Measurements from ENCODE around the gene NOL11.
"Not testable (repeated sequence)": the region's sequence is repeated elsewhere in the genome, so short reads cannot be mapped to it uniquely, and the experiment has no call there.

NOL11 gene

DNA sequence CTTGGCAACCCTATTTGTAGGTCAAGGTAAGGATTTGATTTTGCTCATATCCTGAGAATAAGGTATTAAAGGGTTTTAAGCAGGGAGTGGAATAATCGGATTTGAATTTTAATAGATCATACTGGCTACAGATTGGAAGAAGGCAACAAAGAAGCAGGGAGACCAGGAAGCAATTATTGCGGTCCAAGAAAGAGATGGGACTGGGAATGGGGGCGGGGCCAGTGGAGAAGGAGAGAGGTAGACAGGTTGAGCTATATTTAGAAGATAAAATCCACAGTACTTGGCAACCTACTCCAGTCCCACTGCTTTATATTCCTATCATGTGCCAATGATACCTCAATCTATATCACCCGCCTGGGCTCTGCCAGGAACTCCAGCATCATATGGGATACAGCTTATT is 5.8 kb upstream of the NOL11 start:
- DNase-seq: no peak

DNA sequence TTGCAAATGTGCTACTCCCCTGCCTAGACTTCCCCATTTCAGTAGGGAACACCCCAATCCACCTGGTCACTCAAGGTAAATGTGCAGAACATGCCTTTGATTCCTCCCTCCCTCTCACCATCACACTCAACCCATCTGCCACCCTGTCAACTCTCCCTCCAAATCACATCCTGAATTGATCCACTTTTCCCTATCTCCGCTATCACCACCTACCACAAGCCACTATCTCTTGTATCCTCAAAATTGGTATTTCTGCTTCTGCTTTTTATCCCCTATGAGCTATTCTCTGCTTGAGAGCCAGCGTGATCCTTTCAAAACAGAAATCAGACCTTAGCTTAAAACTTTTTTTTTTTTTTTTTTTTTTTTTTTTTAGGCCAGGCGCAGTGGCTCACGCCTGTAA is 5.4 kb upstream of the NOL11 start:
- no peak for DNase-seq

DNA sequence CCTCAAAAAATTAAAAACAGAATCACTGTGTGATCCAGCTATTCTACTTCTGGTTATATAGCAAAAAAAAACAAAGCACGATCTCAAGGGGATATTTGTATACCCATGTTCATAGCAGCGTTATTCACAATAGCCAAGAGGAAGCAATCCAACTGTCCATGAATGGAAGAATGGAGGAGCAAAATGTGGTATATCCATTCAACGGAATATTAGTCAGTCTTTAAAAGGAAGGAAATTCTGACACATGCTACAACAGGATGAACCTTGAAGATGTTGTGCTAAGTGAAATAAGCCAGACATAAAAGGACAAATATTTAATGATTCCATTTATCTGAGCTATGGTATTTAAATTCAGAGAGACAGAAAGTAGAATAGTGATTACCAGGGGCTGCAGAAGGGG is 4.6 kb upstream of the NOL11 start:
- no peak for DNase-seq

DNA sequence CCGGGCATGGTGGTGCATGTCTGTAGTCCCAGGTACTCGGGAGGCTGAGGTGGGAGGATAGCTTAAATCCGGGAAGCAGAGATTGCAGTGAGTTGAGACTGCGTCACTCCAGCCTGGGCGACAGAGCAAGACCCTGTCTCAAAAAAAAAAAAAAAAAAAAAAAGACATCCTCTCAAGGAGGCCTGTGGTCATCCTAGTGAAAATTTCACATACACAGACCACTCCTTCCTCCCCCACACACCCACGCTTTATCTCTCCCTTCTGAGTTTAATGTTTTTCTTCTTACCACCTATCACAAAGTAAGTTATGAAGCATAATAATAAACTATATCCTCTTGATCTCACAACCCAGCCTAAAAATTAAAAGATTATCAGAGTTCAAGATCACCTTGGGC is 1.3 kb upstream of the NOL11 start:
- DNase-seq: no peak

DNA sequence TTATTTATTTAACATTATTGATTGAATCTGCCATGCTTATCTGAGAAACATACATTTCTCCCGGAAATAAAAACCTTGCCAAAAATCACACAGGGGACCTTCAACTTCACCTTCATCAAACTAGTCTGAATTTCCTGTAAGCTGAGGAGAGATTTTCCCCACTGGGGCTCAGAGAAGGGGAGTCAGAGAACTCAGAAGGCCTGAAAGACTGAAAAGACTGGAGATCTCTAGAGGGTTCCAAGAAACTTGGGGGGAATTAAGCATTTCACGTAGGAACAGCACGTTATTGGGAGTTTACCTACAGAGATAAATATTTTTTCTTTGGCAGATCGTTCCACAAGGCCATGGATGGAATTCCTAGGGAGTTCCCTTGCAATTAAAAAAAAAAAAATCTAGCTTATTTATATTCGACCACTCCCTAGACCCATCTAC is 528 bp upstream of the NOL11 start:
- peak; percentile 60 for DNase-seq

DNA sequence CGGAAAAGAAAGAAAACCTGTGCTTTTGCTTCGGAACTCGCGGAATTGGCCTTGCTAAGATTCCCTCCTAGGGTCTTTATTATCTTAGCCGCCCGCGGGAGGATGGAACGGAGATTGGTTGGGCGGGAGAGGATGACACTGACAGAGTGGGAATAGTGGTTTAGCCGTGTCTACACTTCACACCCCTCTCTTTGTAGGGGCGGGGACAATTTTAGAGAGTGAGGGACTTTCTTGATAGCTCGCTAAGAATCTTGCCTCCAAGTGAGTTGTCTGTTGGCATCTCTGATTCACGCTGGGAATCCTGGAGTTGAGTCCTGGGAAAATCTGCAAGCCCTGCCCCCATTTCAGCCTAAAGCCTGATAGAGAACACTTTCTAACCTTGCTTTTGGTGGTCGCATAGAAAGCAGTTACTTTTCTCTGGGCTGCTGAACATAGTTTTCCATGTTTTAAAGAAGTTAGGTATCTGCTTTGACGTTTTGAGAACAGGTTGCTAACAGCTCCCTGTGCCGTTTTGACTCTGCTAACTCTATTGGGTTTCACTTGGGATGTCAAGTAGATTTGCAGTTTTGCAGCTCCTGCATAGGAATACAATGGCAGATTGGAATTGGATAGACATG is 697 bp downstream of the NOL11 start:
- no peak for DNase-seq

DNA sequence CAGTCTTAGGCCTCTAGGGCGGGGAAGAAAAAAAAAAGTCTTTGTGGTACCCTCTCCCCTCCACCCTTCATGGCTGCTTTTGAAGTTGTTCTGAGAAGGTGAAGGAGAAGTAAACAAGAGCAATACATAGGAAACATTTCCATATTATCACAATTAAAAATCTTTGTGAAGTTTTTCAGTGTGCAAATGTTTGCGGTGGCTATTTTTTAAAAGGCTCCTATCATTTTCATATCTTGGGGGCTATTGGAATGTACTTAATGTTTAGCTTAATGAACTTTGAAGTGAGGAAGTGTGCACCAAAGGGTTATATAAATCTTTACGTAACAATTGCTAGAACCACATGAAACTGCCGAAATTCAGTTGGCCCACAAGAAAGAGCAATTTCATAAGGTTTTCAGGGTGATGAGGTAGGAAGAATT is 7.6 kb downstream of the NOL11 start:
- no peak for DNase-seq

DNA sequence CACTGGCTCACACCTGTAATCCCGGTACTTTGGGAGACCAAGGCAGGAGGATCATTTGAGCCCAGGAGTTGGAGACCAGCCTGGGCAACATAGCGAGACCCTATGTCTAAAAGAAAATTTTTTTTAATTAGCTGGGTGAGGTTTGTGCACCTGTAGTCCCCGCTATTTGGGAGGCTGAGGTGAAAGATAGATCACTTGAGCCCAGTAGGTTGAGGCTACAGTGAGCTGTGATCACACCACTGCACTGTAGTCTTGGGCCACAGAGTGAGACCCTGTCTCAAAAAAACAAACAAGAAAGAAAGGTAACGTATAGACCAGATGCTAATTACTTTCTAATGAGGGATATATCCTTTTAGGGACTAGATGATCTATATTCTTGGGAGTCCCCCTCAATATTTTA is 8.1 kb downstream of the NOL11 start:
- no peak for DNase-seq

DNA sequence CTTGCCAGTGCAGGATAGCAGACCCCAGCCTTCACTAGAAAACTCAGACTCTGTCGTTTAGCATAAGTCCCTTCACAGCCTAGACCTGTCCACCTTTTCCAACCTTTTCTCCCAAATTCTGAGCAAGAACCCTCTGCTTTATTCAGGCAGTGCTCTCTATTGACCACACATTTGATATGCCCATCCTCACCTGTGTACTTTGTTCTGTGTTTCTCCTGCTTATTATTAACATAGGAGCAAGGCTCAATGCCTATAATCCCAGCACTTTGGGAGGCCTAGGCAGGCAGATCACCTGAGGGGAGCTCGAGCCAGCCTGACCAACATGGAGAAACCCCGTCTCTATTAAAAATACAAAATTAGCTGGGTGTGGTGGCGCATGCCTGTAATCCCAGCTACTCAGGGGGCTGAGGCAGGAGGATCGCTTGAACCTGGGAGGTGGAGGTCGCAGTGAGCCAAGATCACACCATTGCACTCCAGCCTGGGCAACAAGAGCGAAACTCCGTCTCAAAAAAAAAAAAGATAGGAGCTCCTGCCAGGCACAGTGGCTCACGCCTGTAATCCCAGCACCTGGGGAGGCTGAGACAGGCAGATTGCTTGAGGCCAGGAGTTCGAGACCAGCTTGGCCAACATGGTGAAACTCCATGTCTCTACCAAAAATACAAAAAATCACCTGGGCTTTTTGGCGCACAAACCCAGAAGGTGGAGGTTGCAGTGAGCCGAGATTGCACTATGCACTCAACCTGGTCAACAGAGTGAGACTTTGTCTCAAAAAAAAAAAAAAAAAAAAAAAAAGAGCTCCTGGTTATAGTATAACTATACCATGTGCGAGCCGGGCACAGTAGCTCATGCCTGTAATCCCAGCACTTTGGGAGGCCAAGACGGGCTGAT is 9.7 kb downstream of the NOL11 start:
- not testable (repeated sequence) for DNase-seq

DNA sequence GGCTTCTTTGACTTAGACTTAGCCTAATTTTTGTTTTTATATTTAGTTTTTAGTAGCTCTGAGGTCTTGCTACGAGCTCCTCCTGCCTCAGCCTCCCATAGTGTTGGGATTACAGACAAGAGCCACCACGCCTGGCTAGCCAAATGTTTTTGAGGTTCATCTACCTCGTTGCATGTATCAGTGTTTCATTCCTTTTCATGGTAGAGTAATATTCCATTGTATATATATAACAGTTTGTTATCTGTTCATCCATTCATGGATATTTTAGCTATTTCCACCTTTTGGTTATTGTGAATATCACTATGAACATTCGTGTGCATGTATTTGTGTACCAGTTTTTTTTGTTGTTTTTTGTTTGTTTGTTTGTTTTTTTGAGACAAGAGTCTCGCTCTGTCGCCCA is 12.2 kb downstream of the NOL11 start:
- DNase-seq: no peak

DNA sequence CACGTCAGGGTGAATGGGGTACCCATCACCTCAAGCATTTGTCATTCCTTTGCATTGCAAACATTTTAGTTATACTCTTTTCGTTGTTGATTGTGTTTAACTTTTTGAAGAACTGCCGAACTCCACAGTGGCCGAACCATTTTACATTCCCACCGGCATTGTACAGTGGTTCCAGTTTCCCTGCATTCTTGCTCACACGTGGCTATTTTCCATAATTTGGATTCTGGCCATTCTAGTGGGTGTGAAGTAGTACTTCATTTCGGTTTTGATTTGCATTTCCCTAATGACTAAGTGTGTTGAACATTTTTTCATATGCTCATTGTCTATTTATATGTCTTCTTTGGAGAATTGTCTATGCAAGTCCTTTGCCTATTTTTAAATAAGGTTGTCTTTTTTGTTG is 13.0 kb downstream of the NOL11 start:
- DNase-seq: no peak

DNA sequence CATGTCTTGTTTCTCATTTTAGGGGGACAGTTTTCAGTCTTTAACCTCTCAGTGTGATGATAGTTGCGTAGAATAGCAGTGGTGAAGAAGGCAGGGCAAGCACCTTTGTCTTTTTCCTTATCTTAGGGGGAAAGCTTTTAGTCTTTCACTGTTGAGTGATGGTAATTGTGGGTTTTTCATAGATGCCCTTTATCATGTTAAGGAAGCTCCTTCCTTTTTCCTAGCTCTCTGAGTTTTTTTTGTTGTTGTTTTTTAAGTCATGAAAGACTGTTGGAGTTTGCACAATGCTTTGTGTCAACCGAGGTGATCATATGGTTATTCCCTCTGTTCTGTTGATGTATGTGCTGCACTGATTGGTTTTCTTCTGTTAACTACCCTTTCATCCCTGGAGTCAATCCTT is 15.7 kb downstream of the NOL11 start:
- DNase-seq: no peak

DNA sequence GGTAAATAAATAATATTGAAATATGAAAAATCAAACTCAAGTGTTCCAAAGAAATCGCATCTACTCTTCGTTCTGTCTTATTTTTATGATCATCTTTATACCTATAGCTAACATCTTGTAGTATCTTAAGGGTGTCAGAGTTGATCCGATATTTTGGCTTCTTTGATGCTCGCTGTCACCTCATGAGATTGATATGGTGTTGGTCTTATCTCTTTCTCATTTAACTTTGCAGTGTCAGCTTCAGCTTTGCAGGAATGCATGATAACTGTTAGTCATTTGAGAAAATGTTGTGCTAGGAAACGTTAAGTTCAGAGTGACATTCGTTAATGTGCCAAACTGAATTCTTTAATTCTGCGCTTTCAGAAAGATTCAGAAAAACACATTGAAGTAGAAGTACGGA is 19.4 kb downstream of the NOL11 start:
- DNase-seq: no peak

DNA sequence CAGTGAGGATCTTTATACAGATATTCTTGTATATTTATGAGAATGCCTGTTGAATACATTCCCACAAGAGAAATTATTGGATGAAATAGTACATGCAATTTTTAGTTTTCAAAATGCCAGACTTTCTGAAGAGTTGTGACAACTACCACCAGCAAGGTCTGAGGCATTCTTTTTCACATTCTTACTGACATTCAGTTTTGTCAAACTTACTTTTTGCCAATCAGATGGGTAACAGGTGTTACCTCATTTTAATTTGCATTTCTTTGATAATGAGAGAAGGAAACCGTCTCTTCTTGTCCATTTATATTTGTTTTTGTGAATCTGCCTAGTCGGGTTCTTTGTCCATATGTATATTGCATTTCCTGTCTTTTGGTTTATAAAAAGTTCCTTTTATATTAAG is 24.3 kb downstream of the NOL11 start:
- DNase-seq: no peak

DNA sequence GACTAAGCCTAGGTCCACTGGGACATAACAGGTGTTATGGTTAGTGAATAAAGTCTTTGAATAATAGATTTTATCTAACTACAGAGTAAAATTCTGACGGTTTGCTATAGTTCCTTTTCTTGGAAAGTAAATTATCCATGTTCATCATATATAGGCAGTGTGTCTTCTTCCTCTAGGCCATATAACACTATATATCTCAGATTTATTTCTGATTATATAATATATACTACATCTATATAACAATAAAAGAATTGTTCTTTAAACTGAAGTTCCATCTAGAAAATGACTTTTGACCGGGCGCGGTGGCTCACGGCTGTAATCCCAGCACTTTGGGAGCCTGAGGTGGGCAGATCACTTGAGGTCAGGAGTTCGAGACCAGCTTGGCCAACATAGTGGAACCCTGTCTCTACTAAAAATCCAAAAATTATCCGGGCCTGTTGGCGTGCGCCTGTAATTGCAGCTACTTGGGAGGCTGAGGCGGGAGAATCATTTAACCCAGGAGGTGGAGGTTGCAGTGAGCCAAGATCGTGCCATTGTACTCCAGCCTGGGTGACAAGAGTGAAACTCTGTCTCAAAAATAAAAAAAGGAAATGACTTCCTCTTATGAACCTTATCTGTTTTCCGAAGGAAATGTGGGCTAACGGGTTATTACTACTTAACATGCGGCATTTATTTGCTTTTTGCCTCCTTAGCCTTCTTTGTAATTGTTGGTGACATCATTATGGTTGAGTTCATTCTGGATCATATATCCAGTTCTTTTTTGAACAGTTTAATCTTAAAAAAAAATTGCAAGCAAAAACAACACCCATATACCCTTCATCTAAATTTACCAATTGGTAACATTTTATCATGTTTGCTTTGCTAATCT is 29.2 kb downstream of the NOL11 start:
- DNase-seq: peak; percentile 40

DNA sequence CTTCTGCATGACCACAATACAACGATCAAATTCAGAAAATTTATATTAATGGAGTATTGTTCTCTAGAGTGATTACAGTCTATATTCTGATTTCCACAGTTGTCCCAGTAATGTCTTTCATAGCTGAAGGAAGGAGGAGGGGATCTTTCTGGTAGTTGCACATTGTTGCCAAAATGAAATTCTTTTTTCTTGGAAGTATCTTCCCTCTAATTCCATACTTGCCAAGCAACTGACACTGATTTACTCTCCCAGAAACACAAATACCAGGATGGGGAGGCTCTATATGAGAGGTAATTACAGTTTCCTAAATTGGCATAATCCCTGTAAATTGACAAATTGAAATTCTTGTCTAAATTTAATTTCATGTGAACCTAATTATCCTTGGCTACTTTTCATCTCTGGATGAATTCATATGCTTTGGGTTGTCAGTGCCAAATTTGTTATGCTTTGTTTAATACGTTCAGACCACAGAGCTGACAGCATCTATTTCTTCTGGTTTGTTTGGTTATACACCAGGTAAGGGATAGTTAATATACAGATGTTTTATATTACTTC is 30.0 kb downstream of the NOL11 start:
- no peak for DNase-seq

DNA sequence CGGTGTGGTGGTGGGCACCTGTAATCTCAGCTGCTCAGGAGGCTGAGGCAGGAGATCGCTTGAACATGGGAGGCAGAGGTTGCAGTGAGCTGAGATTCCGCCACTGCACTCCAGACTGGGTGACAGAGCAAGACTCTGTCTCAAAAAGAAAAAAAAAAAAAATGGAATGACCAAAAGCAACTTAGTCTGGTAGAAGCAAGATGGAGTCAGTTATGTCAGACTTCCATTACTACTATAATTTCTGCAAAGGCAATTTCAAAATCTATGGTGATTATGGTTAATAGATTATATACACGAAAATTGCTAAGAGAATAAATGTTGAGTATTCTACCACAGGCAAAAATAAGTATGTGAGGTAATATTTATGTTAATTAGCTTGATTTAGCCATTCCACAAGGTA is 32.3 kb downstream of the NOL11 start:
- no peak for DNase-seq

DNA sequence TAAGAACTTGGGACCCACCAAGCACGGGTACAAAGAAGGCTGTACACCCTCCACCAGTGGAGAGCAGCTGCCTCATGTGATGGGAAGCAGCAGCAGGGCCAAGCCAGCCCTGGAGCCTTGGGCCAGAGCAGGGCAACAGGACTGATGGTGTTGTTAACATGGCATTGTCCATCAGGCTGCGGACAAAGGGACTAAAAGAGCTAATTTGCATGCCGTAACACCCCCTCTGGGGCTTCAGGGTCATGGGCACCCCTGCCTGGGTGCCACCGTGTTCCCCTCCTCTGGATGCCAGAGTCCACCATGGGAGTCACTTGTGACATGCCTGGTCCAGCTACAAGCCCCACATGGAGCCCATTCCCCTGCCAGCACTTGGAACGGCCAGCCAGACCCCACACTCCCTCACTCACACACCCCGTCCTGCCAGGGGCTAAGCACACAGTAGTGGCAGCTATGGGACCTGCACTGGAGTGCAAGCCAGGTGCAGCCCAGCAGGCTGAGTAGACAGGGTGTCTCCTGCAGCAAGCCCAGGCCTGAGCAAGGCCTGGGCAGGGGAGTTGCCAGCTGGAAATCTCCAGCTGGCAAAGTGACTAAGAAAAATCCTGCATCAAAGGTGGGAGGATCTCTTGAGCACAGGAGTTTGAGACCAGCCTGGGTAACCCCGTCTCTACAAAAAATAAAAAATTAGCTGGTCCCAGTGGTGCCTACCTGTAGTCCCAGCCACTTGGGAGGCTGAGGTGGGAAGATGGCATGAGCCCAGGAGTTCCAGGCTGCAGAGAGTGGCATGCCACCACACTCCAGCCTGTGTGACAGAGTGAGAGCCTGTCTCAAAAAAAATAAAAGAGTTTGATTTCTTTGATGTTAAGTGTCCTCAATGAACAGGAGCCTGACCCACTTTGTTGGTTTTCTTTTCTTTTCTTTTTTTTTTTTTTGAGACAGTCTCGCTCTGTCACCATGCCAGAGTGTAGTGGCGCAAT is 33.7 kb downstream of the NOL11 start:
- DNase-seq: peak; percentile 46

DNA sequence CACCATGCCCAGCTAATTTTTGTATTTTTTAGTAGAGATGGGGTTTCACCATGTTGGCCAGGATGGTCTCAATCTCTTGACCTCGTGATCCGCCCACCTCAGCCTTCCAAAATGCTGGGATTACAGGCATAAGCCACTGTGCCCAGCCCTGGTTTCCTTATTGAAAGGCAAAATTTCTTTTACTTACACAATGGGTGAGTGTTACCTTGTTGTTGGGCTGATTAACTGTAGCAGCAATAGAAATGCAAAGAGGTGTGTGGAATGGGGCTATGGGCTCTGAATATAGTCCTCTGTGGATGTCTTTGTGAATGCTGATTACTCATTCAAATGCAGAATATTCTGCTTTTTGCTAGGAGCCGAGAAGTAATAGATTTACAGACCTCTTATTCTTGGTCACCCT is 34.4 kb downstream of the NOL11 start:
- DNase-seq: not testable (repeated sequence)

DNA sequence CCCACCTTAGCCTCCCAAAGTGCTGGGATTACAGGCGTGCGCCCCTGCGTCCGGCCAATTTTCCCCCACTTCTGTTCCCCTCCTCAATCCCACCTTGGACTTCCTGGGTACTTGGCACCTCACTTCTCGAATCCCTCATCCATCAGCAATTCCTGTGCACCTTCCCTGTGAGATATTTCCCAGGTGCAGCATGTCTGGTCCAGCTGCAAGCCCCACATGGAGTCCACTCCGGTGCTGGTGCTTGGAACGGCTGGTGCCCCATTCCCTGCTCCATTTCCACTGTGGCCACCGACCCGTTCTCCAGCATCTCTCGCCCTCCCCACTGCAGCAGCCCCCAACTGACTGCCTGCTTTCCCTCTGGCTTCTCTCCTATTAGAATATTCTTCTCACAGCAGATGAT is 35.3 kb downstream of the NOL11 start:
- no peak for DNase-seq

DNA sequence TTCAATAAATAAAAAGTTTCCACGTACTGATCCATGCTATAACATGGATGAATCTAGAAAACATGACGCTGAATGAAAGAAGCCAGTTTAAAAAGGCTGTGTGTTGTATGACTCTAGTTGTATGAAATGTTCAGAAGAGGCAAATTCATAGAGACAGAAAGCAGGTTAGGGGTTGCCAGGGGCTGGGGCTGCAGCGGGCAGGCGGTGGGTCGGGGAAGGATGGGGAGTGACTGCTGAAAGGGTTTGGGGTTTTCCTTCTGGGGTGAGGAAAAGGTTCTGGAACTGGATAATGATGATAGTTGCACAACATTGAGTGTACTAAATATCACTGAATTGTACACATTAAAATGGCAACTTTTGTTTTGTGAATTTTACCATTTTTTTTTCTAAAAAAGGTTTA is 36.3 kb downstream of the NOL11 start:
- DNase-seq: no peak

DNA sequence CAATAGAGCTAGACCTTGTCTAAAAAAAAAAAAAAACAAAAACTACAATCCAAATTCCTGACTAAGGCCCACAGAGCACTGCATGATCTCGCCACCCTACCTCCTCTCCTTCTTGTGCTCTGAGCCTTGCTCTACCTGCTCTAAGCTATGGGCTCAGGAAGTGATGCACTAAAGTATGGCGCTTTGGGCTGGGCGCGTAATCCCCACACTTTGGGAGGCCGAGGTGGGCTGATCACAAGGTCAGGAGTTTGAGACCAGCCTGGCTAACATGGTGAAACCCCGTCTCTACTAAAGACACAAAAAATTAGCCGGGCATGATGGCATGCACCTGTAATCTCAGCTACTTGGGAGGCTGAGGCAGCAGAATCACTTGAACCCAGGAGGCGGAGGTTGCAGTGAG is 37.0 kb downstream of the NOL11 start:
- not testable (repeated sequence) for DNase-seq
